Hepatocyte (in vitro differentiated cells): Measurements from ENCODE around the gene CYP27C1. TPM values are rescaled to one million over a fixed set of nuclear protein-coding genes. Genes with fewer than 3 reads are reported as not detected.
A peak's percentile ranks its signal among the peaks of the same experiment; 100 is the strongest.

Source experiments
- DNase-seq: peaks from one replicate; pipeline ENCODE4 v3.0.0-alpha.2; 2016; ENCODE audit warnings: low spot score
- H2AFZ ChIP-seq: fragments of 200-600 bp; sonication (generic); 2 replicates; pipeline ENCODE4 v1.6.0; 2016; ENCODE audit warnings: antibody characterized with exemption, mild to moderate bottlenecking
- H3K27ac ChIP-seq: fragments of 200-600 bp; sonication (generic); 2 replicates; pipeline ENCODE4 v1.5.1; 2016; ENCODE audit warnings: mild to moderate bottlenecking
- H3K27me3 ChIP-seq: fragments of 200-600 bp; sonication (generic); 2 replicates; pipeline ENCODE4 v1.6.1; 2016
- H3K36me3 ChIP-seq: fragments of 200-600 bp; sonication (generic); replicated peaks from 2 replicates; pipeline ENCODE4 v1.5.1; 2016; ENCODE audit warnings: low read depth; ENCODE audit not compliant: insufficient read depth
- H3K4me1 ChIP-seq: fragments of 200-600 bp; sonication (generic); 2 replicates; pipeline ENCODE4 v1.5.1; 2016; ENCODE audit warnings: mild to moderate bottlenecking, moderate library complexity; ENCODE audit not compliant: insufficient read depth
- H3K4me2 ChIP-seq: fragments of 200-600 bp; sonication (generic); 2 replicates; pipeline ENCODE4 v1.6.0; 2016
- H3K4me3 ChIP-seq: fragments of 200-600 bp; sonication (generic); 2 replicates; pipeline ENCODE4 v1.5.1; 2016; ENCODE audit warnings: mild to moderate bottlenecking
- H3K79me2 ChIP-seq: fragments of 200-600 bp; sonication (generic); 2 replicates; pipeline ENCODE4 v1.6.0; 2017; ENCODE audit warnings: mild to moderate bottlenecking
- H3K9me2 ChIP-seq: fragments of 200-600 bp; sonication (generic); replicated peaks from 2 replicates; pipeline ENCODE4 v1.6.0; 2017; ENCODE audit warnings: mild to moderate bottlenecking; ENCODE audit not compliant: insufficient read depth
- H3K9me3 ChIP-seq: fragments of 200-600 bp; sonication (generic); 2 replicates; pipeline ENCODE4 v1.5.1; 2016; ENCODE audit warnings: low read depth, mild to moderate bottlenecking
- H4K20me1 ChIP-seq: fragments of 200-600 bp; sonication (generic); 2 replicates; pipeline ENCODE4 v1.6.0; 2016; ENCODE audit warnings: mild to moderate bottlenecking; ENCODE audit not compliant: insufficient read depth, poor library complexity, severe bottlenecking
- CTCF ChIP-seq: fragments of 200-600 bp; sonication (generic); IDR thresholded peaks from 2 replicates; pipeline ENCODE4 v1.5.1; 2016; ENCODE audit warnings: antibody characterized with exemption, mild to moderate bottlenecking; ENCODE audit not compliant: poor library complexity
- EZH2 ChIP-seq: fragments of 200-600 bp; sonication (generic); IDR thresholded peaks from 2 replicates; pipeline ENCODE4 v1.6.1; 2016; ENCODE audit warnings: antibody characterized with exemption, mild to moderate bottlenecking, borderline replicate concordance
- EZH2phosphoT487 ChIP-seq: fragments of 200-600 bp; sonication (generic); IDR thresholded peaks from one replicate; pipeline ENCODE4 v1.6.1; 2018; ENCODE audit warnings: antibody characterized with exemption, mild to moderate bottlenecking, low read depth, moderate library complexity; ENCODE audit not compliant: unreplicated experiment, severe bottlenecking
- WGBS: methylation state at CpG from one replicate; pipeline ENCODE4 v1.1.6; 2016; ENCODE audit warnings: low lambda C conversion rate; ENCODE audit errors: missing lambda C conversion rate; 5-methylcytosine and 5-hydroxymethylcytosine counted together
- polyA plus RNA-seq: library from polyadenylated mRNA; unstranded; fragments of >200 nt; fragmentation: Nextera tagmentation; extraction: Ambion mirVana; gene quantifications from 2 replicates; pipeline ENCODE4 v1.2.1, GENCODE V29; 2016
- total RNA-seq: library from RNA; depleted of rRNA; stranded (reverse); fragments of >200 nt; gene quantifications from 2 replicates; pipeline ENCODE4 v1.2.3, GENCODE V29; 2014

Gene CYP27C1
- total and polyA plus RNA-seq, 2 experiments from 2014 or later: 1.2 to 1.4 TPM

DNA sequence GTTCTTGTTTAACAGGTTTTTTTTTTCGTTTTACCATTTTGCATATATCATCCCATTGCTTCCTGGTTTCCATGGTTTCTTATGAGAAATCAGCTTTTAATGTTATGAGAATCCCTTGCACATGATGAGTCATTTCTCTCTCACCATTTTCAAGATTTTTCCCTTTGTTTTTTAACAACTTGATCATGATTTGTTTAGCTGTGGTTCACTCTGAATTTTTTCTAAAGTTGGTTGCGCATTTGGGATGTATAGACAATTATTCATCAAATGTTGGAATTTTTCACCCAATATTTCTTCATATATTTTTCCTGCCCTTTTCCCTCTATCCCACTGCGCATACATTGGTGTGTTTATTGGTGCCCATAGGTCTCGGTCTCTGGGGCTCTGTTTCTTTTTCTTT, 70.7 kb downstream of the CYP27C1 start:
- 95% methylated on average over 4 of the region's 4 CpGs for WGBS

DNA sequence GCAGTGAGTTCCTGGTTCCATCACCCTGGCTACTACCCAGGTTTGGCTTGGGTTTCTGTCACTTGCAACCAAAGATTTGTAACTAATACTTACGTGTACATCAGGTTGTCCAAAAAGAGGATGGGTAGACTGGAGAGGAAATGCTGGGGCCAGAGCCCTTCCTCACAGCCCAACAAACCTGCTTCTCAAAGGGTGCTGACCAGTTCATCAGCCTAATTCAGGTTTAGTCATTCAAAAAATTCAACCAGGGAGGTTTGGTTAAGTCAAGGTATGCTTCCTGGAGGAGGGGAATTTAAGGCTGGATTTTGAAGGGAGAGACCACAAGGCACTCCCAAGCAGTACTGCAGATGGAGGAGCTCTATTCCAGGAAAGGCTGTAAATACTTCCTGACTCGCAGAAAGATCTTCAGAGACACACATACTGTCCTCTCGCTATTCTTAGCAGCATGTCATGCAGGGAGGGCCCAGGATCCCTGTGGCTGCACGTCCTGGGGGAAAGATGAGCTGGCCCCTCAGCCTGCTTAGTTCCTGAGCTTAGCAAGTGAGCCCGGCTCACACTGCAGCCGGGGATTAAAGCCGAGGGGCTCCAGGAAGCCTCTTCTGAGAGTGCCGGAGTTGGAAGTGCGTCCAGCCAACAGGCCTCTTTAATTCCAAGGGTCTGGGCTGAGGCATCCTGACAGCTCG, 73.1 kb downstream of the CYP27C1 start:
- Histone ChIP-seq H3K4me3 (no peak overlapping the region), H3K4me2 (no peak overlapping the region), H4K20me1 (no peaks in the 10 kb centered on the region), H2AFZ (no peak overlapping the region), H3K9me2 (no peaks in the 10 kb centered on the region), H3K27me3 (no peaks in the 10 kb centered on the region), H3K36me3 (no peaks in the 10 kb centered on the region), H3K27ac (peak overlapping the region; percentile 37), H3K79me2 (no peaks in the 10 kb centered on the region), H3K9me3 (no peaks in the 10 kb centered on the region), H3K4me1 (no peaks in the 10 kb centered on the region)
- TF ChIP-seq EZH2phosphoT487: no peak
- no peak for TF ChIP-seq EZH2
- no peak for TF ChIP-seq CTCF
- WGBS: 55% methylated on average over 10 of the region's 10 CpGs
- no peak for DNase-seq

More for the DNA sequence above, 70.7 kb downstream of the CYP27C1 start:
- Histone ChIP-seq H3K36me3 (no peaks in the 10 kb centered on the region), H3K27me3 (no peaks in the 10 kb centered on the region), H3K4me2 (no peak overlapping the region), H4K20me1 (no peaks in the 10 kb centered on the region), H3K9me2 (no peaks in the 10 kb centered on the region), H3K79me2 (no peaks in the 10 kb centered on the region), H3K4me3 (no peak overlapping the region), H2AFZ (no peak overlapping the region), H3K4me1 (no peaks in the 10 kb centered on the region), H3K27ac (no peak overlapping the region), H3K9me3 (no peaks in the 10 kb centered on the region)
- no peak for DNase-seq
- TF ChIP-seq EZH2phosphoT487: no peak
- TF ChIP-seq EZH2: no peak
- TF ChIP-seq CTCF: no peak

GRCh38 chr2:127146071-127146725, 73.9 kb downstream of the CYP27C1 start:
- Histone ChIP-seq H2AFZ (no peak overlapping the region), H3K4me1 (no peaks in the 10 kb centered on the region), H3K27ac (no peak overlapping the region), H3K79me2 (no peaks in the 10 kb centered on the region), H3K4me3 (no peak overlapping the region), H3K36me3 (no peaks in the 10 kb centered on the region), H3K9me2 (no peaks in the 10 kb centered on the region), H3K27me3 (no peaks in the 10 kb centered on the region), H4K20me1 (no peaks in the 10 kb centered on the region), H3K9me3 (no peaks in the 10 kb centered on the region), H3K4me2 (no peak overlapping the region)
- 98% methylated on average over 18 of the region's 18 CpGs for WGBS
- no peak for TF ChIP-seq EZH2phosphoT487
- TF ChIP-seq CTCF: no peak
- no peak for TF ChIP-seq EZH2
- no peak for DNase-seq
